HG02588 (cell line): ENCODE data around the gene ZFHX3.

Experiments
- ATAC-seq: cut with Tn5 transposase; IDR thresholded peaks from one replicate; pipeline ENCODE4 v1.9.1; 2021; ENCODE audit warnings: mild to moderate bottlenecking, moderate library complexity; ENCODE audit not compliant: unreplicated experiment

The ZFHX3 gene

GRCh38 chr16:73057291-73058210 is 9.6 kb upstream of the ZFHX3 start:
- ATAC-seq, result peak; percentile 43

- ATAC-seq, result no peak
Observed at GRCh38 chr16:73056921-73057290, 9.0 kb upstream of the ZFHX3 start.

- ATAC-seq, result no peak
Observed at GRCh38 chr16:73056448-73056847, 8.5 kb upstream of the ZFHX3 start.

DNA sequence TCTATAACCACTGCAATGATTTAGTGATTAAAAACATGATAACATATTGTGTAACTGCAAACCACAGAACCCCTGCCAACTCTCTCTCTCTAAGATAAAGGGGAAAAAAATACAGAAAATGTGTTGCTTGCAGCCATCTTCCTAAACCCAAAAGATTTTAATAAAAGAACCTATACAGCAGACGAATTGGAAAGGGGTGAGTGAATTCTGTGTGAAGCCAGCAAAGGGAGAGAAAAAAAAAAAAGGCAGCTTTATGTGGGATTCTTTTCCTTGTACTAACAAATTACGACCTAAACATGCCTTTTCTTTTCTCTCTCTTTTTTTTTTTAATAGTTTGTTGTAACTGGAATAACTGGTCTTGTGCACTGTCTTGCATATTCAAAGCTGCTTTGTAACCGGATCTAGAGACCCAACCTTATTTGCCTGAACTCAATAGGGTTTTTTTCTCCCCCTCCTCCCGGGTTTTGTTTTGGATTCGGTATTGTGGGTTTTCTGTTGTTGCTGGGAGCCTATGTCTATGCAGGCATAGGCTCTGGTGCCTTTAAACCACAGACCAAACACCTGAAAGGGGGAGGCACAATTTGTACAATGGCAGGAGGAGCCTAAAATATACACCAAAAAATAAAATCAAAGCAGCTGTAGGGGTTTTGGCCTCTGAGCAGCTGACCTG is 7.0 kb upstream of the ZFHX3 start:
- no peak for ATAC-seq

- no peak for ATAC-seq
Observed at GRCh38 chr16:73054498-73054812, 6.5 kb upstream of the ZFHX3 start.

DNA sequence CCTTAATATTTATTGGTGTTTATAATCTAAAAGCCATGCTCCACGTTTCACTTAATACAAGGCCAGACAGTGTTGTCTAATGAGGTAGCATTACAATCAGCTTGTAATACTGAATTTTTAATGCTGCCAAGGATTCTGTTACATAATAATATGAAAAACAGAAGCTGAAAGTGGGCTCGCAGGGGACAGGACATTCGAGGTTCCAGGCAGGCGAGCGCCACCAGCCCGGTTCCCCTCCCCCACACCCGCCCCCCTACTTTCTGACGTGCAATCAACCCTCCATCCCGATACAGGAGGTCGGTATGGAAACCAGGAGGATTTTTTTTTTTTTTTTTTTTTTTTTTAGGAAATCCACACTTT is 6.2 kb upstream of the ZFHX3 start:
- no peak for ATAC-seq

GRCh38 chr16:73053364-73054124 is 5.6 kb upstream of the ZFHX3 start:
- no peak for ATAC-seq

DNA sequence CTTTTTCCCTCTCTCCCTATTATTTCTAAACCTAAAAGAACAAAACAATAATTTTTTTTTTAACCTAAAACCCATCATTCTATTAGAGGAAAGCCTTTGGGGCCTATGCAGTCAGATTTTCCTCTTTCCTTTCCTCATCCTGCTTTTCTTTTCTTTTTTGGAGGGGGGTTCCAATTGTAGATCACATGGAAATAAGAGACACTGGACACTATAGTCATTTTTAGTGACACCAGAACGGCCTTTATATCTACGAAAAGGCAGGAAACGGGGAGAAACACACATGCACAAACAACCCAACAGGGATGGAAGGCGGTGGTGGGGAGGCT is 5.1 kb upstream of the ZFHX3 start:
- no peak for ATAC-seq

DNA sequence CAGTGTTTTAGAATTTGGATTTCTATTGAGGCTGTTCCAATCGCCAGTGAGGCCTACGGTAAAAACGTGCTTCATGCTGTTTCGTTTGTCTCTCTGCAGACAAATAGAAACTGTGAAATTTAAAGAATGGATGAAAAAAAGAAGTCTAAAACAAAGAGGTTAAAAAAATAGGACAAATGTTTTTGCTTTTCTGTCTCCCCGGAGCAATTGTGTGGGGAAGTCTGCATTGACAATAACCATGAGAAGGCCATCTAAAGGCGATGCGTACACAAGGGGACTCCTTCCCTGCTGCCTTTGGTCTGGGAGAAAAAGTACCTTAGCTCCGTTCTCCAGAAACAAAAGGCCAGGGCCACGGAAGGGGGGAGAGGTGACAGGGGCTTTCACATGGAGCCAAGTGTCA is 4.6 kb upstream of the ZFHX3 start:
- no peak for ATAC-seq

- ATAC-seq, result no peak
Observed at GRCh38 chr16:73051961-73052360, 4.0 kb upstream of the ZFHX3 start.

- no peak for ATAC-seq
Observed at GRCh38 chr16:73051226-73051625, 3.3 kb upstream of the ZFHX3 start.

GRCh38 chr16:73050201-73051099 is 2.5 kb upstream of the ZFHX3 start:
- no peak for ATAC-seq

- no peak for ATAC-seq
Observed at GRCh38 chr16:73049511-73049910, 1.6 kb upstream of the ZFHX3 start.

- no peak for ATAC-seq
Observed at GRCh38 chr16:73049091-73049490, 1.2 kb upstream of the ZFHX3 start.

DNA sequence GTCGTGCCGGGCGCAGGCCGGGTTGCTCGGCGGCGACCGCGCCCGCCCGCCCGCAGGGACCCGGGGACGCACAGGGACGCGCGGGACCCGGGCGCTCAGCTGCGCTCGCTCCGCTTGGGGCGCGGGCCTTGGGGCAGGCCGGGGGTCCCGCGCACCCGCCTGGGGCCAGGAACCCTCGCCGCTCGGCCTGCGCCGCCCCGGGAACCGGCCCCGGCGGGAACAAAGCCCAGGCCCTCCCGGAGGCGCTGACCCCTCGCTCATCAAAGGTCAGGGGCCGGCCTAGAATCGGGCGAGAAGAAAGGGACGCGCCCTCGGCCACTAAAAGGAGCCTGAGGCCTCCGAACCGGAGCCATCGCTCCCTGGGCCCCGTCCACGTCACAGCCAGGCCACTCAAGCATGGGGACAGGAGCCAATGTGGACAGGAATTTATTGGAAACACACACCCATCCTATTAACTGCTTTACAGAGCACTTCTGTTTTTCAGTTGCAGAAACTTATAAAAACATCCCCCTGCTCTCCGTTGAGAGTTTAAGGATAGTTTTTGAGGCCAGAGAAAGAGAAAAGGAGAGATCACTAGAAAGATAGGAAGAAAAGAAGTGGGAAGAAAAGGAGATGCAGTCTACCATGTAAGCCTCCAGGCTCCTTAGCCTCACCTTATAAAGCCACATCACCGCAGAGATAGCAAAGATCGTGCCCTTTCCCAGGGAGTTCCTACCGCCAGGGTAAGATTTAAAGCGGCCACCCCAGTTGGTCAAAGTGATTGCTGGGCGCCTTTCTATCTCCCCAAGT is 558 bp upstream of the ZFHX3 start:
- no peak for ATAC-seq

DNA sequence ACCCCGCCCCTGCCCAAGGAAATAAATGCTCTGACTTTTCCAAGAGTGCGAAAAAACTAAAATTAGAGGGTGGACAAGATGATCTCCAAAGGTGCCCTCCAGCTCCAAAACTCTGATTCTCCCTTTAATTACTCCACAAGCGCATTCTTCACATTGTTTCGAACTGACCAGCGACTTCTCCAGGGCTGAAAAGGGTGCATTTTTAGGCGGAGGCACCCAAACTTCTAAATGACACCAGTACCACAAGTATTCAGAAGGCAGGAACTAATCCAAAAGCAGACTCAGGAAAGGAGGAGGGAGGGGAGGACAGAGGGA is 750 bp downstream of the ZFHX3 start:
- no peak for ATAC-seq

- ATAC-seq, result no peak
Observed at GRCh38 chr16:73046849-73047214, 1.1 kb downstream of the ZFHX3 start.

DNA sequence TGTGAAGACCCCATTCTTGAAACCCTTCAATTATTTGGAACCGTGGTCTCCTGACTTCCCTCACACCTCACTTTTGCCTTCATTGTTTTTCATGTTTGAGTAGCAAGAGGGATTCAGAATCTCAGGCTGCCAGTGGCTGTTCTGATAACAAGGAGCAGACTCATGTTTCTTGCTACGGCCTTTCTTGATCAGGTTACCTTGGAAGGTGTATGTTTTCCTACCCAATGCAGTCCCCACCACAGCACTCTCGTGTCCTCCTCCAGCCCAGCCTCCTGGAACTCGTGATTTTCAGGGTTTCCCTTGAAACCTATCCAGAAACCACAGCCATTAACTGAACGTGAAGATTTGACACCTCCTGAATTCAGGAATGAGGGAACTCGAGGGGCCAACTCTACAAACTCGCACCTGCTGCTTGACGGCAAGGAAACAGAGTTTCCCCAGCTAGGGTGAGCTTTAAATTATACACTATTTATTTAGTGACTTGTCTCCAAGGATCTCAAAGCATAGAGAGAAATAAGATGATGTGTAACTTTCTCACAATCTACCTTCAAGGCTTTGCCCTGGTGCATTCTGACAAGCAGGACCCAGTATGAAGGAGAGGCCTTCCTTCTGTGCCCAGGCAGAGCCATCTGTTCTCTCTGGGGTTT is 1.6 kb downstream of the ZFHX3 start:
- no peak for ATAC-seq

- ATAC-seq, result no peak
Observed at GRCh38 chr16:73043828-73044467, 4.0 kb downstream of the ZFHX3 start.

DNA sequence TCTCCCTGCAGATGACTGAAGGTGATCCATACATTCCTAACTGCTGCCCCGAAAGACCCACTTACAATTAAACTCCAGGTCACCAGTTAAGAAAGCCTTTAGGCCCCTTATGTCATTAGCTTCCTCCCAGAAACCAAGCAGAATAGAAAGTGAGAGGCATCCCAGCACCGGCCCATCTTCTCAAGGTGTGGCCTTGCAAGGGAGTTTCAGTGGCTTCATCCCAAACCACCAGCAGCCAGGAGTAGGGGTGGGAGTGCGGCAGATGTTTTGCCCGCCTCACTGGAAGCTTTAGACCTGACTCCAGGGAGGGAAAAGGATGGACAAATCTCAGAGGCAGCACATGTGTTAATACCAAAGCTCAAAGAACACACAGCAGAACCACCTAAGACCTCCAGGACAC is 5.1 kb downstream of the ZFHX3 start:
- no peak for ATAC-seq
